Measurements from ENCODE around the gene NAGPA.

Gene NAGPA

DNA sequence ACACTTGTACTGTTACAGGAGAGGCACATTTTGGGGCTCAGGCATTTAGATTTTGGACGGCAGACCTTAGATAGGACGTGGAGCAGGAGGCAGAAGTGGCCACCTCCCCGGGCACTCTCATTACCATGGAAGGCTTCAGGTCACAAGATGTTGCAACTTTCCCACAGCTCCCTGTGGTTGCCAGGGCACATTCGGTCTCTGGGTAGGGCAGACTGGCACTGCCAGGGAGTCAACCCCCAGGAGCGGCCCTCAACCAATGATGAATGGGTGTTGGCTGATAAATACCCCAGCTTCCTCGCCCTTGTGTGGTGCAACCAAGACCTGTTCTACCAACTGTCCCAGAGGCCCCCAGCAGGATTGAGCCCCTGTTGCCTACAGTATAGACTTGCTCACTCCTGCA is 11.2 kb downstream of the NAGPA start:
- Histone ChIP-seq H3K27me3 (ENCODE audit: insufficient read depth, poor library complexity, severe bottlenecking) (no peaks in the 10 kb centered on the region), H3K4me3 (replicated peaks; ENCODE audit: insufficient read depth, low read length) (no peak overlapping the region)
- TF ChIP-seq POLR2AphosphoS5 (IDR thresholded peaks at IDR 0.05; ENCODE audit: low read depth) = no peak
- TF ChIP-seq SPI1 (IDR thresholded peaks at IDR 0.05; ENCODE audit: borderline replicate concordance, low read depth) = no peak
- TF ChIP-seq, protein P1, sequence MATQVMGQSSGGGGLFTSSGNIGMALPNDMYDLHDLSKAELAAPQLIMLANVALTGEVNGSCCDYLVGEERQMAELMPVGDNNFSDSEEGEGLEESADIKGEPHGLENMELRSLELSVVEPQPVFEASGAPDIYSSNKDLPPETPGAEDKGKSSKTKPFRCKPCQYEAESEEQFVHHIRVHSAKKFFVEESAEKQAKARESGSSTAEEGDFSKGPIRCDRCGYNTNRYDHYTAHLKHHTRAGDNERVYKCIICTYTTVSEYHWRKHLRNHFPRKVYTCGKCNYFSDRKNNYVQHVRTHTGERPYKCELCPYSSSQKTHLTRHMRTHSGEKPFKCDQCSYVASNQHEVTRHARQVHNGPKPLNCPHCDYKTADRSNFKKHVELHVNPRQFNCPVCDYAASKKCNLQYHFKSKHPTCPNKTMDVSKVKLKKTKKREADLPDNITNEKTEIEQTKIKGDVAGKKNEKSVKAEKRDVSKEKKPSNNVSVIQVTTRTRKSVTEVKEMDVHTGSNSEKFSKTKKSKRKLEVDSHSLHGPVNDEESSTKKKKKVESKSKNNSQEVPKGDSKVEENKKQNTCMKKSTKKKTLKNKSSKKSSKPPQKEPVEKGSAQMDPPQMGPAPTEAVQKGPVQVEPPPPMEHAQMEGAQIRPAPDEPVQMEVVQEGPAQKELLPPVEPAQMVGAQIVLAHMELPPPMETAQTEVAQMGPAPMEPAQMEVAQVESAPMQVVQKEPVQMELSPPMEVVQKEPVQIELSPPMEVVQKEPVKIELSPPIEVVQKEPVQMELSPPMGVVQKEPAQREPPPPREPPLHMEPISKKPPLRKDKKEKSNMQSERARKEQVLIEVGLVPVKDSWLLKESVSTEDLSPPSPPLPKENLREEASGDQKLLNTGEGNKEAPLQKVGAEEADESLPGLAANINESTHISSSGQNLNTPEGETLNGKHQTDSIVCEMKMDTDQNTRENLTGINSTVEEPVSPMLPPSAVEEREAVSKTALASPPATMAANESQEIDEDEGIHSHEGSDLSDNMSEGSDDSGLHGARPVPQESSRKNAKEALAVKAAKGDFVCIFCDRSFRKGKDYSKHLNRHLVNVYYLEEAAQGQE (IDR thresholded peaks at IDR 0.05; ENCODE audit: insufficient replicate concordance, low read depth) = no peak
- no peak for TF ChIP-seq GABPA (IDR thresholded peaks at IDR 0.05; ENCODE audit: low read depth)
- TF ChIP-seq, protein P2, sequence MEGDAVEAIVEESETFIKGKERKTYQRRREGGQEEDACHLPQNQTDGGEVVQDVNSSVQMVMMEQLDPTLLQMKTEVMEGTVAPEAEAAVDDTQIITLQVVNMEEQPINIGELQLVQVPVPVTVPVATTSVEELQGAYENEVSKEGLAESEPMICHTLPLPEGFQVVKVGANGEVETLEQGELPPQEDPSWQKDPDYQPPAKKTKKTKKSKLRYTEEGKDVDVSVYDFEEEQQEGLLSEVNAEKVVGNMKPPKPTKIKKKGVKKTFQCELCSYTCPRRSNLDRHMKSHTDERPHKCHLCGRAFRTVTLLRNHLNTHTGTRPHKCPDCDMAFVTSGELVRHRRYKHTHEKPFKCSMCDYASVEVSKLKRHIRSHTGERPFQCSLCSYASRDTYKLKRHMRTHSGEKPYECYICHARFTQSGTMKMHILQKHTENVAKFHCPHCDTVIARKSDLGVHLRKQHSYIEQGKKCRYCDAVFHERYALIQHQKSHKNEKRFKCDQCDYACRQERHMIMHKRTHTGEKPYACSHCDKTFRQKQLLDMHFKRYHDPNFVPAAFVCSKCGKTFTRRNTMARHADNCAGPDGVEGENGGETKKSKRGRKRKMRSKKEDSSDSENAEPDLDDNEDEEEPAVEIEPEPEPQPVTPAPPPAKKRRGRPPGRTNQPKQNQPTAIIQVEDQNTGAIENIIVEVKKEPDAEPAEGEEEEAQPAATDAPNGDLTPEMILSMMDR (IDR thresholded peaks at IDR 0.05; ENCODE audit: insufficient read depth, low read length) = no peak

DNA sequence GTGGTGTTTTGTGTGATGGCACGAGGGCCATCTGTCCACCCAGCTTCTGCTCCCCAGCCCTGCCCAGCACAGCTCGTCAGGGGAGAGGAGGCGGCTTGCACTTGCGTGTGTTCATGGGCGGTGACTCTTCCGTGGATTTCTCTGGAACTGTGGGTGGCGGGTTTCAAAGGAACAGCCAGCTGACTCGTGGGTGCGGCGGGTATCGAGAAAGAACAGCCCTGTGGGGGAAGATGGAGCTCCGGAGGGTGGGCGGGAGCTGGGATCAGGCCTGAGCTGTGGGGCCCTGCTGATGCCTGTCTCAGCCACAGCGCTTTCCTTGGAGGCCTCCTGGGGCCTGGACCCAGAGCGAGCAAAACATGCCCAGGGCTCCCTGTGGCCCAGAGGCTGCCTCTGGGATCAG is 13.2 kb downstream of the NAGPA start:
- H3K27me3 ChIP-seq (ENCODE audit: insufficient read depth, poor library complexity, severe bottlenecking) = no peaks in the 10 kb centered on the region
- no peak for DNase-seq (ENCODE audit: low read depth in 1 of 2, low spot score in 1 of 2)
- H3K4me3 ChIP-seq (replicated peaks; ENCODE audit: insufficient read depth, low read length) = no peak overlapping the region
- no peak overlapping the region for H3K27ac ChIP-seq (replicated peaks)
- TF ChIP-seq POLR2AphosphoS5 (IDR thresholded peaks at IDR 0.05; ENCODE audit: low read depth) (no peak), GABPA (IDR thresholded peaks at IDR 0.05; ENCODE audit: low read depth) (no peak), SPI1 (IDR thresholded peaks at IDR 0.05; ENCODE audit: borderline replicate concordance, low read depth) (no peak)
- TF ChIP-seq, protein P1 (IDR thresholded peaks at IDR 0.05; ENCODE audit: insufficient replicate concordance, low read depth) = no peak
- TF ChIP-seq, protein P2 (IDR thresholded peaks at IDR 0.05; ENCODE audit: insufficient read depth, low read length) = no peak

More for the DNA sequence above, 11.2 kb downstream of the NAGPA start:
- H3K27ac ChIP-seq (replicated peaks) = no peak overlapping the region
- DNase-seq (ENCODE audit: low read depth in 1 of 2, low spot score in 1 of 2) = no peak

DNA sequence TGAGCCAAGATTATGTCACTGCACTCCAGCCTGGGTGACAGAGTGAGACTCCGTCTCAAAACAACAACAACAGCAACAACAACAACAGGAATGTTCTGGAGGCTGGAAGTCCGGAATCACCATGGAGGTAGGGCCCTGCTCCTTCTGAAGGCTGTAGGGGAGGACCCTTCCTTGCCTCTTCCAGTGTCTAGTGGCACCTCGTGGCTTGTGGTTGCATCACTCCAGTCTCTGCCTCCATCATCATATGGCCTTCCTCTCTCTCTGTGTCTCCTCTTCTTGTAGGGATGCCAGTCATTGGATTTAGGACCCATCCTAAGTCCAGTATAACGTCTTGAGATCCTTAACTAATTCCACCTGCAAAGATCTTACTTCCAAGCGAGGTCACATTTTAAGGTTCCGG is 14.0 kb downstream of the NAGPA start:
- Histone ChIP-seq H3K4me3 (replicated peaks; ENCODE audit: insufficient read depth, low read length) (no peak overlapping the region), H3K27ac (replicated peaks) (no peak overlapping the region), H3K27me3 (ENCODE audit: insufficient read depth, poor library complexity, severe bottlenecking) (no peaks in the 10 kb centered on the region)
- no peak for TF ChIP-seq GABPA (IDR thresholded peaks at IDR 0.05; ENCODE audit: low read depth)
- TF ChIP-seq, protein P1 (IDR thresholded peaks at IDR 0.05; ENCODE audit: insufficient replicate concordance, low read depth) = no peak
- no peak for TF ChIP-seq POLR2AphosphoS5 (IDR thresholded peaks at IDR 0.05; ENCODE audit: low read depth)
- TF ChIP-seq, protein P2 (IDR thresholded peaks at IDR 0.05; ENCODE audit: insufficient read depth, low read length) = no peak
- TF ChIP-seq SPI1 (IDR thresholded peaks at IDR 0.05; ENCODE audit: borderline replicate concordance, low read depth) = no peak
- no peak for DNase-seq (ENCODE audit: low read depth in 1 of 2, low spot score in 1 of 2)
